ENCODE measurements around the gene PSMA4.
A peak's percentile ranks its signal among the peaks of the same experiment; 100 is the strongest.
"Not testable (repeated sequence)": the region's sequence is repeated elsewhere in the genome, so short reads cannot be mapped to it uniquely, and the experiment has no call there.

The PSMA4 gene

GRCh38 chr15:78540141-78540870, at the start of gene PSMA4:
TSS of gene PSMA4 (plus strand) at chr15:78540444. CDS start at chr15:78541928, 1,484 bp downstream.
- Mint-ChIP-seq H3K27me3 (peaks cover 8% of the 10 kb centered on the region), H3K27ac (peak within 1 kb of the TSS; percentile 97), H3K4me1 (peaks cover 36% of the 10 kb centered on the region), H3K9me3 (no peaks in the 10 kb centered on the region), H3K4me3 (peak within 1 kb of the TSS; percentile 94), H3K36me3 (peaks cover 32% of the 10 kb centered on the region)
- DNase-seq = peak; percentile 95
- CTCF ChIA-PET = interaction anchor here (1.2 kb wide), 1 partner anchor 10 kb away, joined by 5 read pairs; no protein-coding TSS in a partner anchor

- no peaks in the 10 kb centered on the region for H3K4me1 Mint-ChIP-seq
- no peak overlapping the region for H3K4me3 Mint-ChIP-seq
- no peaks in the 10 kb centered on the region for H3K9me3 Mint-ChIP-seq
- CTCF ChIA-PET = no interaction called here
- H3K27me3 Mint-ChIP-seq = no peaks in the 10 kb centered on the region
- H3K36me3 Mint-ChIP-seq = peaks cover 63% of the 10 kb centered on the region
- peak overlapping the region; percentile 64 for H3K27ac Mint-ChIP-seq
- no peak for DNase-seq
Observed at GRCh38 chr15:78492872-78493271, 47.4 kb upstream of the PSMA4 start.

- peaks cover 40% of the 10 kb centered on the region for H3K36me3 Mint-ChIP-seq
- H3K4me3 Mint-ChIP-seq = no peak overlapping the region
- H3K9me3 Mint-ChIP-seq = no peaks in the 10 kb centered on the region
- DNase-seq = no peak
- H3K27me3 Mint-ChIP-seq = peaks cover 2% of the 10 kb centered on the region
- no peak overlapping the region for H3K27ac Mint-ChIP-seq
- H3K4me1 Mint-ChIP-seq = no peaks in the 10 kb centered on the region
- CTCF ChIA-PET = no interaction called here
Observed at GRCh38 chr15:78501857-78502256, 38.4 kb upstream of the PSMA4 start.

GRCh38 chr15:78502641-78503040, 37.6 kb upstream of the PSMA4 start:
- DNase-seq = no peak
- peaks cover 9% of the 10 kb centered on the region for H3K27me3 Mint-ChIP-seq
- peaks cover 33% of the 10 kb centered on the region for H3K36me3 Mint-ChIP-seq
- CTCF ChIA-PET = no interaction called here
- no peaks in the 10 kb centered on the region for H3K9me3 Mint-ChIP-seq
- no peaks in the 10 kb centered on the region for H3K4me1 Mint-ChIP-seq
- no peak overlapping the region for H3K27ac Mint-ChIP-seq
- H3K4me3 Mint-ChIP-seq = no peak overlapping the region

- CTCF ChIA-PET = interaction anchor here (0.8 kb wide), 1 partner anchor 68 kb away, joined by 3 read pairs; no protein-coding TSS in a partner anchor
- peaks cover 19% of the 10 kb centered on the region for H3K27me3 Mint-ChIP-seq
- H3K27ac Mint-ChIP-seq = peak within 1 kb of the TSS; percentile 64
- peak; percentile 90 for DNase-seq
- peak within 1 kb of the TSS; percentile 83 for H3K4me3 Mint-ChIP-seq
- peaks cover 22% of the 10 kb centered on the region for H3K4me1 Mint-ChIP-seq
- peaks cover under 1% of the 10 kb centered on the region for H3K36me3 Mint-ChIP-seq
- H3K9me3 Mint-ChIP-seq = no peaks in the 10 kb centered on the region
Observed at GRCh38 chr15:78506971-78507830, 33.0 kb upstream of the PSMA4 start, which contains the start of gene HYKK. TSS of gene HYKK (plus strand) at chr15:78507577. CDS start at chr15:78513089, 5,512 bp downstream.

- no peak for DNase-seq
- Mint-ChIP-seq H3K4me3 (peak overlapping the region; percentile 83), H3K36me3 (no peaks in the 10 kb centered on the region), H3K27ac (no peak overlapping the region), H3K27me3 (peaks cover 19% of the 10 kb centered on the region), H3K4me1 (peaks cover 22% of the 10 kb centered on the region), H3K9me3 (no peaks in the 10 kb centered on the region)
- CTCF ChIA-PET = interaction anchor here (0.8 kb wide), 1 partner anchor 68 kb away, joined by 3 read pairs; no protein-coding TSS in a partner anchor
Observed at GRCh38 chr15:78507831-78508160, 32.4 kb upstream of the PSMA4 start.

- H3K27ac Mint-ChIP-seq = no peak overlapping the region
- peaks cover 19% of the 10 kb centered on the region for H3K27me3 Mint-ChIP-seq
- H3K4me1 Mint-ChIP-seq = peaks cover 22% of the 10 kb centered on the region
- H3K36me3 Mint-ChIP-seq = no peaks in the 10 kb centered on the region
- no peaks in the 10 kb centered on the region for H3K9me3 Mint-ChIP-seq
- H3K4me3 Mint-ChIP-seq = peak overlapping the region; percentile 83
- DNase-seq = no peak
- CTCF ChIA-PET = interaction anchor here (0.8 kb wide), 1 partner anchor 69 kb away, joined by 3 read pairs; no protein-coding TSS in a partner anchor
Observed at GRCh38 chr15:78508272-78508671, 32.0 kb upstream of the PSMA4 start.

- H3K36me3 Mint-ChIP-seq = no peaks in the 10 kb centered on the region
- H3K4me3 Mint-ChIP-seq = no peak overlapping the region
- H3K27me3 Mint-ChIP-seq = peaks cover 19% of the 10 kb centered on the region
- no peak for DNase-seq
- H3K9me3 Mint-ChIP-seq = no peaks in the 10 kb centered on the region
- H3K27ac Mint-ChIP-seq = peak overlapping the region; percentile 64
- H3K4me1 Mint-ChIP-seq = peaks cover 22% of the 10 kb centered on the region
- CTCF ChIA-PET = no interaction called here
Observed at GRCh38 chr15:78509726-78510312, 30.4 kb upstream of the PSMA4 start.

GRCh38 chr15:78520035-78520434, 20.2 kb upstream of the PSMA4 start:
- H3K9me3 Mint-ChIP-seq, CTCF ChIA-PET, H3K27me3 Mint-ChIP-seq, H3K36me3 Mint-ChIP-seq, H3K4me1 Mint-ChIP-seq, H3K27ac Mint-ChIP-seq, H3K4me3 Mint-ChIP-seq, DNase-seq: not testable (repeated sequence)

GRCh38 chr15:78524230-78524629, 16.0 kb upstream of the PSMA4 start:
- no peak for DNase-seq
- Mint-ChIP-seq H3K36me3 (no peaks in the 10 kb centered on the region), H3K4me1 (no peaks in the 10 kb centered on the region), H3K27ac (no peak overlapping the region), H3K27me3 (no peaks in the 10 kb centered on the region), H3K4me3 (no peak overlapping the region), H3K9me3 (no peaks in the 10 kb centered on the region)
- CTCF ChIA-PET = no interaction called here

GRCh38 chr15:78527325-78527724, 12.9 kb upstream of the PSMA4 start:
- Mint-ChIP-seq H3K27ac (no peak overlapping the region), H3K36me3 (no peaks in the 10 kb centered on the region), H3K4me1 (no peaks in the 10 kb centered on the region), H3K27me3 (no peaks in the 10 kb centered on the region), H3K9me3 (no peaks in the 10 kb centered on the region), H3K4me3 (no peak overlapping the region)
- CTCF ChIA-PET = no interaction called here
- DNase-seq = no peak

- DNase-seq = no peak
- peaks cover 4% of the 10 kb centered on the region for H3K27me3 Mint-ChIP-seq
Observed at GRCh38 chr15:78533331-78533730, 6.9 kb upstream of the PSMA4 start.

GRCh38 chr15:78536134-78536533, 4.1 kb upstream of the PSMA4 start:
- no peaks in the 10 kb centered on the region for H3K9me3 Mint-ChIP-seq
- peaks cover 4% of the 10 kb centered on the region for H3K36me3 Mint-ChIP-seq
- H3K4me1 Mint-ChIP-seq = peaks cover 10% of the 10 kb centered on the region
- CTCF ChIA-PET = no interaction called here
- H3K4me3 Mint-ChIP-seq = no peak overlapping the region
- DNase-seq = no peak
- H3K27ac Mint-ChIP-seq = no peak overlapping the region
- peaks cover 11% of the 10 kb centered on the region for H3K27me3 Mint-ChIP-seq

More at GRCh38 chr15:78533331-78533730, 6.9 kb upstream of the PSMA4 start:
- H3K4me3 Mint-ChIP-seq = no peak overlapping the region
- CTCF ChIA-PET = no interaction called here
- no peak overlapping the region for H3K27ac Mint-ChIP-seq
- H3K36me3 Mint-ChIP-seq = no peaks in the 10 kb centered on the region
- H3K4me1 Mint-ChIP-seq = no peaks in the 10 kb centered on the region
- no peaks in the 10 kb centered on the region for H3K9me3 Mint-ChIP-seq

GRCh38 chr15:78537266-78537905, 2.9 kb upstream of the PSMA4 start:
- CTCF ChIA-PET = no interaction called here
- Mint-ChIP-seq H3K4me1 (peaks cover 21% of the 10 kb centered on the region), H3K27ac (no peak overlapping the region), H3K9me3 (no peaks in the 10 kb centered on the region), H3K36me3 (peaks cover 11% of the 10 kb centered on the region), H3K4me3 (no peak overlapping the region), H3K27me3 (peaks cover 11% of the 10 kb centered on the region)
- DNase-seq = no peak

Data from activated naive CD4-positive, alpha-beta T cell treated with anti-CD3 and anti-CD28 coated beads, Interleukin-2, amount 10 ng/mL, durations not matched to agents 7 days and 5 days (primary cell).